B cell (primary cell): ENCODE results near the gene MTMR10. TPM values are rescaled to one million over a fixed set of nuclear protein-coding genes. Genes with fewer than 3 reads are reported as not detected.

Source experiments
- ATAC-seq: fragments of 200-7000 bp; cut with Tn5 transposase; one replicate; pipeline ENCODE4 v1.10.0; 2021; ENCODE audit warnings: low read depth, mild to moderate bottlenecking, moderate number of reproducible peaks, moderate library complexity
- CTCF ChIA-PET: fragments of 350-600 bp; sonication (Branson Sonifier 250); formaldehyde crosslinking; loops from one replicate; lab custom pipeline; 2021; ENCODE audit warnings: antibody characterized with exemption, inconsistent platforms; lab: Charles Lee
- POLR2A ChIA-PET: fragments of 350-600 bp; sonication (Branson Sonifier 250); formaldehyde crosslinking; loops from one replicate; lab custom pipeline; 2021; ENCODE audit warnings: antibody characterized with exemption; lab: Charles Lee
- DNase-seq: peaks from one replicate; pipeline ENCODE4 v3.0.0; 2013
- H2AFZ ChIP-seq: 2 replicates; pipeline ENCODE4 v1.6.1; 2012; ENCODE audit warnings: mild to moderate bottlenecking, low read depth, low read length; ENCODE audit not compliant: insufficient read depth, poor library complexity, severe bottlenecking
- H3K27ac ChIP-seq, 2 donors: 1 replicate in 1 of 2; 2 replicates in 1 of 2; pipeline ENCODE4 v1.5.1; 2012 to 2013; ENCODE audit warnings: low read length in 2 of 2, mild to moderate bottlenecking in 2 of 2, moderate library complexity in 1 of 2
- H3K27me3 ChIP-seq, 4 experiments: fragments of 200-600 bp in 1 of 4; sonication (generic) in 1 of 4; replicated peaks in 1 of 4; 1 replicate in 2 of 4; 2 replicates in 2 of 4; pipeline versions ENCODE4 v1.6.1 to v1.7.0; 2013 to 2016; ENCODE audit warnings: low read length in 3 of 4, mild to moderate bottlenecking in 2 of 4, mixed read lengths in 1 of 4, moderate library complexity in 1 of 4; ENCODE audit not compliant: insufficient read depth in 4 of 4, control insufficient read depth in 3 of 4; ENCODE audit errors: control extremely low read depth in 1 of 4
- H3K36me3 ChIP-seq, 2 experiments: replicated peaks in 1 of 2; 1 replicate in 1 of 2; 2 replicates in 1 of 2; pipeline versions ENCODE4 v1.6.1 to v1.7.1; 2013; ENCODE audit warnings: low read length in 1 of 2; ENCODE audit not compliant: insufficient read depth in 2 of 2, control insufficient read depth in 1 of 2; ENCODE audit errors: control extremely low read depth in 1 of 2, extremely low read depth in 1 of 2
- H3K4me1 ChIP-seq, 2 donors: fragments of 200-600 bp in 1 of 2; sonication (generic) in 1 of 2; 1 replicate in 1 of 2; 2 replicates in 1 of 2; pipeline versions ENCODE4 v1.5.1 to v1.6.1; 2013 to 2017; ENCODE audit warnings: low read length in 2 of 2; ENCODE audit not compliant: control insufficient read depth in 2 of 2, insufficient read depth in 2 of 2
- H3K4me2 ChIP-seq: replicated peaks from 2 replicates; pipeline ENCODE3; 2012; ENCODE audit warnings: mild to moderate bottlenecking, low read depth, low read length; ENCODE audit not compliant: poor library complexity, severe bottlenecking
- H3K4me3 ChIP-seq, 5 experiments: fragments of 200-600 bp in 1 of 5; sonication (generic) in 1 of 5; 1 replicate in 3 of 5; 2 replicates in 2 of 5; pipeline versions ENCODE4 v1.5.1 to v1.7.0; 2011 to 2016; ENCODE audit warnings: low read length in 4 of 5, mild to moderate bottlenecking in 4 of 5, low read depth in 2 of 5, control low read depth in 1 of 5, moderate library complexity in 1 of 5; ENCODE audit not compliant: insufficient read depth in 1 of 5; ENCODE audit errors: control extremely low read depth in 1 of 5, extremely low read depth in 1 of 5
- H3K79me2 ChIP-seq: fragments of 200-600 bp; sonication (generic); one replicate; pipeline ENCODE4 v1.6.0; 2016; ENCODE audit warnings: low read length; ENCODE audit not compliant: control insufficient read depth, insufficient read depth
- H3K9ac ChIP-seq: fragments of 200-600 bp; sonication (generic); 2 replicates; pipeline ENCODE4 v1.6.1; 2017; ENCODE audit warnings: mild to moderate bottlenecking, low read length, moderate library complexity
- H3K9me3 ChIP-seq, 3 donors: one replicate each; pipeline versions ENCODE4 v1.6.1 to v1.7.1; 2013; ENCODE audit warnings: low read length in 2 of 3; ENCODE audit not compliant: control insufficient read depth in 2 of 3, insufficient read depth in 1 of 3; ENCODE audit errors: control extremely low read depth in 1 of 3
- H4K20me1 ChIP-seq: 2 replicates; pipeline ENCODE4 v1.6.0; 2012; ENCODE audit warnings: mild to moderate bottlenecking, low read length; ENCODE audit not compliant: insufficient read depth, control insufficient read depth, poor library complexity, severe bottlenecking
- H3K27ac Mint-ChIP-seq: one replicate; pipeline ENCODE4 v1.8.0; 2021; ENCODE audit warnings: mixed read lengths
- H3K27me3 Mint-ChIP-seq: one replicate; pipeline ENCODE4 v1.8.0; 2021; ENCODE audit warnings: mixed read lengths
- H3K4me1 Mint-ChIP-seq: one replicate; pipeline ENCODE4 v1.8.0; 2021; ENCODE audit warnings: mixed read lengths
- H3K4me3 Mint-ChIP-seq: one replicate; pipeline ENCODE4 v1.8.0; 2021; ENCODE audit warnings: mixed read lengths
- H3K9me3 Mint-ChIP-seq: one replicate; pipeline ENCODE4 v1.8.0; 2022; ENCODE audit warnings: mixed read lengths; ENCODE audit not compliant: insufficient read depth
- CTCF ChIP-seq: fragments of 200-600 bp; IDR thresholded peaks from one replicate; pipeline ENCODE4 v1.8.0; 2022; ENCODE audit warnings: antibody characterized with exemption, mild to moderate bottlenecking
- EZH2 ChIP-seq: IDR thresholded peaks from 2 replicates; pipeline ENCODE4 v1.6.1; 2012; ENCODE audit warnings: borderline replicate concordance, low read depth, mild to moderate bottlenecking, moderate library complexity, low read length; ENCODE audit not compliant: insufficient read depth, poor library complexity, severe bottlenecking
- WGBS: methylation state at CpG from one replicate; pipeline ENCODE4 v1.1.5; 2013; ENCODE audit warnings: missing lambda C conversion rate; ENCODE audit not compliant: insufficient coverage; 5-methylcytosine and 5-hydroxymethylcytosine counted together
- intact Hi-C: fragments of 100-400 bp; cut with micrococcal nuclease; formaldehyde crosslinking; loops from one replicate; pipeline ENCODE4 v1.10.0; 2022
- polyA plus RNA-seq: library from polyadenylated mRNA; depleted of rRNA; stranded (reverse); fragments of >200 nt; gene quantifications from 2 replicates; pipeline ENCODE4 v1.2.3, GENCODE V29; 2012
- total RNA-seq, 2 donors: library from RNA; stranded (reverse); fragments of 120-200 nt in 1 of 2; gene quantifications; 1 replicate in 1 of 2; 2 replicates in 1 of 2; pipeline versions ENCODE4 v1.2.3 to v1.2.4, GENCODE V29; 2013 to 2022

The MTMR10 gene
- total and polyA plus RNA-seq, 2 donors (not counting 1 experiment from before 2014, with no cell fraction given) = 27.9 to 50.2 TPM

GRCh38 chr15:30990036-30990435 is 1.4 kb downstream of the MTMR10 start:
- Histone ChIP-seq H3K27me3 (no peaks in the 10 kb centered on the region), H4K20me1 (peaks cover 42% of the 10 kb centered on the region), H3K27ac (peak overlapping the region in 1 of 2 donors; percentile 94), H3K4me2 (peak overlapping the region; percentile 93), H3K9me3 (no peaks in the 10 kb centered on the region), H2AFZ (no peak overlapping the region), H3K79me2 (peaks cover 62% of the 10 kb centered on the region), H3K4me1 (peaks cover 33 to 43% of the 10 kb centered on the region in 2 donors), H3K36me3 (peaks cover 7 to 30% of the 10 kb centered on the region in 2 experiments), H3K4me3 (peak overlapping the region; percentile 77 to 96 (median 85)), H3K9ac (peak overlapping the region; percentile 84)
- ChIA-PET CTCF (interaction anchor here (1.0 to 1.9 kb wide), 5 partner anchors 10 to 139 kb away, joined by 3 to 12 read pairs (median 4); no protein-coding TSS in a partner anchor), POLR2A (no interaction called here)
- 67% methylated on average over 1 of the region's 2 CpGs for WGBS
- Mint-ChIP-seq H3K4me3 (peak overlapping the region; percentile 95), H3K27ac (peak overlapping the region; percentile 97), H3K4me1 (peaks cover 43% of the 10 kb centered on the region), H3K9me3 (no peaks in the 10 kb centered on the region), H3K27me3 (no peaks in the 10 kb centered on the region)
- TF ChIP-seq CTCF = peak; percentile 10
- no peak for TF ChIP-seq EZH2
- DNase-seq (no peak), ATAC-seq (no peak)
- intact Hi-C loops = loop anchor here (2.0 to 5.0 kb wide), 5 partner anchors 15 to 447 kb away; no protein-coding TSS in a partner anchor

- Mint-ChIP-seq H3K27me3 (no peaks in the 10 kb centered on the region), H3K9me3 (no peaks in the 10 kb centered on the region), H3K27ac (peak overlapping the region; percentile 26), H3K4me3 (peak overlapping the region; percentile 75), H3K4me1 (peaks cover 77% of the 10 kb centered on the region)
- intact Hi-C loops = no loop called here
- DNase-seq (no peak), ATAC-seq (peak; percentile 51)
- WGBS = 52% methylated on average over 3 of the region's 3 CpGs
- POLR2A ChIA-PET = interaction anchor here (0.6 kb wide), 1 partner anchor 15 kb away, joined by 4 read pairs; no protein-coding TSS in a partner anchor
- peaks cover 65% of the 10 kb centered on the region for H4K20me1 ChIP-seq
- H2AFZ ChIP-seq = no peak overlapping the region
- H3K36me3 ChIP-seq = peaks cover 11 to 64% of the 10 kb centered on the region in 2 experiments
- H3K9me3 ChIP-seq = no peaks in the 10 kb centered on the region
- peaks cover 60 to 66% of the 10 kb centered on the region in 2 donors for H3K4me1 ChIP-seq
- H3K79me2 ChIP-seq = peaks cover 98% of the 10 kb centered on the region
- peak overlapping the region; percentile 56 for H3K4me2 ChIP-seq
- peak overlapping the region in 3 of 5 experiments; percentile 26 to 36 (median 30) for H3K4me3 ChIP-seq
- no peak for TF ChIP-seq CTCF
- TF ChIP-seq EZH2 = no peak
- H3K9ac ChIP-seq = peak overlapping the region; percentile 44
- H3K27ac ChIP-seq = peak overlapping the region; percentile 25 to 67
- CTCF ChIA-PET = interaction anchor here (1.0 to 2.6 kb wide), 4 partner anchors 29 to 505 kb away, joined by 4 to 21 read pairs (median 4); no protein-coding TSS in a partner anchor
- H3K27me3 ChIP-seq = no peaks in the 10 kb centered on the region
Measured at GRCh38 chr15:30985081-30985531, 6.3 kb downstream of the MTMR10 start.
